ENCODE data around the gene SLC5A12. TPM values are rescaled to one million over a fixed set of nuclear protein-coding genes. Genes with fewer than 3 reads are reported as not detected.

The SLC5A12 gene
- total RNA-seq, 2 experiments from 2014 or later: not detected

- no peak overlapping the region for H3K4me3 Mint-ChIP-seq
- H3K9me3 Mint-ChIP-seq: peaks cover 6% of the 10 kb centered on the region
- ChIA-PET CTCF (no interaction called here), POLR2A (no interaction called here)
- H3K4me1 Mint-ChIP-seq: no peaks in the 10 kb centered on the region
- no peak overlapping the region for H3K27ac Mint-ChIP-seq
- no peaks in the 10 kb centered on the region for H3K36me3 Mint-ChIP-seq (ENCODE audit: low read depth)
- H3K27me3 Mint-ChIP-seq: no peaks in the 10 kb centered on the region
- DNase-seq: no peak
Measured at GRCh38 chr11:26742966-26743365, 21.1 kb upstream of the SLC5A12 start.

GRCh38 chr11:26741036-26741435 is 19.2 kb upstream of the SLC5A12 start:
- no peak overlapping the region for H3K27ac Mint-ChIP-seq
- no peaks in the 10 kb centered on the region for H3K36me3 Mint-ChIP-seq (ENCODE audit: low read depth)
- ChIA-PET POLR2A (no interaction called here), CTCF (no interaction called here)
- no peak for DNase-seq
- H3K4me1 Mint-ChIP-seq: no peaks in the 10 kb centered on the region
- no peaks in the 10 kb centered on the region for H3K27me3 Mint-ChIP-seq
- peaks cover 14% of the 10 kb centered on the region for H3K9me3 Mint-ChIP-seq
- no peak overlapping the region for H3K4me3 Mint-ChIP-seq

- no peak overlapping the region for H3K27ac Mint-ChIP-seq
- POLR2A ChIA-PET: no interaction called here
- no peaks in the 10 kb centered on the region for H3K4me1 Mint-ChIP-seq
- H3K4me3 Mint-ChIP-seq: no peak overlapping the region
- no peaks in the 10 kb centered on the region for H3K27me3 Mint-ChIP-seq
- no peaks in the 10 kb centered on the region for H3K36me3 Mint-ChIP-seq (ENCODE audit: low read depth)
- DNase-seq: no peak
- H3K9me3 Mint-ChIP-seq: peaks cover 14% of the 10 kb centered on the region
- CTCF ChIA-PET: no interaction called here
Measured at GRCh38 chr11:26739366-26740073, 17.7 kb upstream of the SLC5A12 start.

- CTCF ChIA-PET: no interaction called here
- no peaks in the 10 kb centered on the region for H3K27me3 Mint-ChIP-seq
- DNase-seq: no peak
Measured at GRCh38 chr11:26734691-26735090, 12.8 kb upstream of the SLC5A12 start.

GRCh38 chr11:26731084-26731456 is 9.2 kb upstream of the SLC5A12 start:
- Mint-ChIP-seq H3K9me3 (peaks cover 3% of the 10 kb centered on the region), H3K4me3 (no peak overlapping the region), H3K27ac (no peak overlapping the region), H3K4me1 (no peaks in the 10 kb centered on the region), H3K36me3 (ENCODE audit: low read depth) (no peaks in the 10 kb centered on the region), H3K27me3 (no peaks in the 10 kb centered on the region)
- ChIA-PET CTCF (no interaction called here), POLR2A (no interaction called here)
- DNase-seq: no peak

More at GRCh38 chr11:26734691-26735090, 12.8 kb upstream of the SLC5A12 start:
- Mint-ChIP-seq H3K4me1 (no peaks in the 10 kb centered on the region), H3K9me3 (peaks cover 11% of the 10 kb centered on the region), H3K4me3 (no peak overlapping the region), H3K36me3 (ENCODE audit: low read depth) (no peaks in the 10 kb centered on the region), H3K27ac (no peak overlapping the region)
- POLR2A ChIA-PET: no interaction called here

- H3K27ac Mint-ChIP-seq: no peak overlapping the region
- CTCF ChIA-PET: no interaction called here
- POLR2A ChIA-PET: no interaction called here
Measured at GRCh38 chr11:26730414-26731083, 8.7 kb upstream of the SLC5A12 start.

GRCh38 chr11:26729284-26729683 is 7.4 kb upstream of the SLC5A12 start:
- Mint-ChIP-seq H3K27me3 (no peaks in the 10 kb centered on the region), H3K4me1 (no peaks in the 10 kb centered on the region), H3K4me3 (no peak overlapping the region), H3K36me3 (ENCODE audit: low read depth) (no peaks in the 10 kb centered on the region), H3K27ac (no peak overlapping the region), H3K9me3 (peaks cover 4% of the 10 kb centered on the region)
- CTCF ChIA-PET: no interaction called here
- POLR2A ChIA-PET: no interaction called here
- DNase-seq: no peak

More at GRCh38 chr11:26730414-26731083, 8.7 kb upstream of the SLC5A12 start:
- no peaks in the 10 kb centered on the region for H3K4me1 Mint-ChIP-seq
- H3K4me3 Mint-ChIP-seq: no peak overlapping the region
- no peaks in the 10 kb centered on the region for H3K36me3 Mint-ChIP-seq (ENCODE audit: low read depth)
- H3K9me3 Mint-ChIP-seq: peaks cover 3% of the 10 kb centered on the region
- H3K27me3 Mint-ChIP-seq: no peaks in the 10 kb centered on the region
- no peak for DNase-seq

GRCh38 chr11:26726960-26727359 is 5.1 kb upstream of the SLC5A12 start:
- DNase-seq: no peak
- H3K36me3 Mint-ChIP-seq (ENCODE audit: low read depth): no peaks in the 10 kb centered on the region
- no peaks in the 10 kb centered on the region for H3K27me3 Mint-ChIP-seq
- H3K4me1 Mint-ChIP-seq: no peaks in the 10 kb centered on the region
- peaks cover 6% of the 10 kb centered on the region for H3K9me3 Mint-ChIP-seq
- no peak overlapping the region for H3K27ac Mint-ChIP-seq
- CTCF ChIA-PET: no interaction called here
- H3K4me3 Mint-ChIP-seq: no peak overlapping the region
- POLR2A ChIA-PET: no interaction called here

- no peak overlapping the region for H3K4me3 Mint-ChIP-seq
- CTCF ChIA-PET: no interaction called here
- no peaks in the 10 kb centered on the region for H3K4me1 Mint-ChIP-seq
- no peaks in the 10 kb centered on the region for H3K27me3 Mint-ChIP-seq
- no peaks in the 10 kb centered on the region for H3K36me3 Mint-ChIP-seq (ENCODE audit: low read depth)
- POLR2A ChIA-PET: no interaction called here
- DNase-seq: no peak
- peaks cover 3% of the 10 kb centered on the region for H3K9me3 Mint-ChIP-seq
- no peak overlapping the region for H3K27ac Mint-ChIP-seq
Measured at GRCh38 chr11:26719998-26720397, 1.9 kb downstream of the SLC5A12 start.

- peaks cover 3% of the 10 kb centered on the region for H3K9me3 Mint-ChIP-seq
- H3K27ac Mint-ChIP-seq: no peak overlapping the region
- no peaks in the 10 kb centered on the region for H3K27me3 Mint-ChIP-seq
- ChIA-PET CTCF (no interaction called here), POLR2A (no interaction called here)
- no peaks in the 10 kb centered on the region for H3K36me3 Mint-ChIP-seq (ENCODE audit: low read depth)
- no peak for DNase-seq
- no peak overlapping the region for H3K4me3 Mint-ChIP-seq
- H3K4me1 Mint-ChIP-seq: no peaks in the 10 kb centered on the region
Measured at GRCh38 chr11:26719289-26719973, 2.4 kb downstream of the SLC5A12 start.

GRCh38 chr11:26717771-26718170 is 4.1 kb downstream of the SLC5A12 start:
- no peak for DNase-seq
- ChIA-PET POLR2A (no interaction called here), CTCF (no interaction called here)

GRCh38 chr11:26715133-26715532 is 6.7 kb downstream of the SLC5A12 start:
- Mint-ChIP-seq H3K27me3 (no peaks in the 10 kb centered on the region), H3K4me1 (no peaks in the 10 kb centered on the region), H3K9me3 (peaks cover 2% of the 10 kb centered on the region), H3K4me3 (no peak overlapping the region), H3K36me3 (ENCODE audit: low read depth) (no peaks in the 10 kb centered on the region), H3K27ac (no peak overlapping the region)
- ChIA-PET CTCF (no interaction called here), POLR2A (no interaction called here)
- DNase-seq: no peak

More at GRCh38 chr11:26717771-26718170, 4.1 kb downstream of the SLC5A12 start:
- Mint-ChIP-seq H3K4me3 (no peak overlapping the region), H3K4me1 (no peaks in the 10 kb centered on the region), H3K27ac (no peak overlapping the region), H3K27me3 (no peaks in the 10 kb centered on the region), H3K36me3 (ENCODE audit: low read depth) (no peaks in the 10 kb centered on the region), H3K9me3 (no peaks in the 10 kb centered on the region)

GRCh38 chr11:26712497-26712896 is 9.4 kb downstream of the SLC5A12 start:
- DNase-seq: no peak
- Mint-ChIP-seq H3K36me3 (ENCODE audit: low read depth) (no peaks in the 10 kb centered on the region), H3K4me1 (no peaks in the 10 kb centered on the region), H3K27me3 (no peaks in the 10 kb centered on the region), H3K9me3 (peaks cover 2% of the 10 kb centered on the region), H3K27ac (no peak overlapping the region), H3K4me3 (no peak overlapping the region)
- ChIA-PET POLR2A (no interaction called here), CTCF (no interaction called here)

Measured in activated CD4-positive, alpha-beta T cell treated with anti-CD3 and anti-CD28 coated beads, Interleukin-2, amount 10 ng/mL, durations not matched to agents 7 days and 5 days (primary cell).